HFFc6 (cell line): Measurements from ENCODE around the gene CYP2D6. TPM values are rescaled to one million over a fixed set of nuclear protein-coding genes. Genes with fewer than 3 reads are reported as not detected.
A peak's percentile ranks its signal among the peaks of the same experiment; 100 is the strongest.

Experiments
- DNase-seq: peaks from one replicate; pipeline ENCODE4 v3.0.0-alpha.2; 2018
- H3K27ac Mint-ChIP-seq: 2 replicates; pipeline ENCODE4 v1.8.0; 2020; ENCODE audit warnings: mild to moderate bottlenecking, mixed read lengths
- H3K27me3 Mint-ChIP-seq: 2 replicates; pipeline ENCODE4 v1.8.0; 2021; ENCODE audit warnings: mild to moderate bottlenecking, moderate library complexity, mixed read lengths; ENCODE audit not compliant: insufficient read depth
- H3K36me3 Mint-ChIP-seq: 2 replicates; pipeline ENCODE4 v1.8.0; 2021; ENCODE audit warnings: low read depth, mixed read lengths
- H3K4me1 Mint-ChIP-seq: 2 replicates; pipeline ENCODE4 v1.8.0; 2020; ENCODE audit warnings: low read depth, mixed read lengths
- H3K4me3 Mint-ChIP-seq: 2 replicates; pipeline ENCODE4 v1.8.0; 2020; ENCODE audit warnings: mild to moderate bottlenecking, moderate library complexity, mixed read lengths
- H3K9me3 Mint-ChIP-seq: 2 replicates; pipeline ENCODE4 v1.8.0; 2020; ENCODE audit warnings: mild to moderate bottlenecking, mixed read lengths
- CTCF ChIP-seq: fragments of 200-600 bp; sonication (generic); IDR thresholded peaks from 2 replicates; pipeline ENCODE4 v1.5.0; 2021; ENCODE audit warnings: antibody characterized with exemption, mild to moderate bottlenecking
- total RNA-seq, 6 experiments: library from RNA; stranded (reverse); fragmentation: NEBNext Ultra II Directional; extraction: Animal tissue kit (Norgen Biotek cat#: 25700); gene quantifications; 2 replicates in 1 of 6; 3 replicates in 5 of 6; pipeline ENCODE4 v1.2.3, GENCODE V29; 2021

The CYP2D6 gene
- total RNA-seq, 6 experiments from 2014 or later = 0.13 to 0.35 (median 0.17) TPM; not detected in 1

GRCh38 chr22:42170946-42171345 lies 40.3 kb upstream of the CYP2D6 start:
- Mint-ChIP-seq H3K27ac (no peak overlapping the region), H3K4me3 (no peak overlapping the region), H3K27me3 (peaks cover 2% of the 10 kb centered on the region), H3K4me1 (peaks cover 38% of the 10 kb centered on the region), H3K9me3 (no peaks in the 10 kb centered on the region), H3K36me3 (no peaks in the 10 kb centered on the region)
- no peak for DNase-seq
- TF ChIP-seq CTCF = no peak

GRCh38 chr22:42169055-42169469 lies 38.5 kb upstream of the CYP2D6 start:
- H3K36me3 Mint-ChIP-seq = no peaks in the 10 kb centered on the region
- no peak overlapping the region for H3K27ac Mint-ChIP-seq
- peaks cover 2% of the 10 kb centered on the region for H3K27me3 Mint-ChIP-seq
- no peak overlapping the region for H3K4me3 Mint-ChIP-seq
- peak; percentile 95 for TF ChIP-seq CTCF
- peaks cover 34% of the 10 kb centered on the region for H3K4me1 Mint-ChIP-seq
- DNase-seq = peak; percentile 58
- H3K9me3 Mint-ChIP-seq = no peaks in the 10 kb centered on the region

- H3K9me3 Mint-ChIP-seq = no peaks in the 10 kb centered on the region
Measured at GRCh38 chr22:42168476-42168875, 37.9 kb upstream of the CYP2D6 start.

GRCh38 chr22:42167066-42167465 lies 36.5 kb upstream of the CYP2D6 start:
- Mint-ChIP-seq H3K27ac (no peak overlapping the region), H3K4me3 (no peak overlapping the region), H3K36me3 (no peaks in the 10 kb centered on the region), H3K9me3 (no peaks in the 10 kb centered on the region), H3K27me3 (peaks cover 2% of the 10 kb centered on the region), H3K4me1 (peaks cover 14% of the 10 kb centered on the region)
- DNase-seq = no peak
- no peak for TF ChIP-seq CTCF

More at GRCh38 chr22:42168476-42168875, 37.9 kb upstream of the CYP2D6 start:
- Mint-ChIP-seq H3K36me3 (no peaks in the 10 kb centered on the region), H3K4me1 (peaks cover 28% of the 10 kb centered on the region), H3K27me3 (peaks cover 2% of the 10 kb centered on the region), H3K27ac (no peak overlapping the region), H3K4me3 (no peak overlapping the region)
- no peak for DNase-seq
- TF ChIP-seq CTCF = no peak

GRCh38 chr22:42164901-42165300 lies 34.3 kb upstream of the CYP2D6 start:
- H3K4me1 Mint-ChIP-seq = no peaks in the 10 kb centered on the region
- no peaks in the 10 kb centered on the region for H3K36me3 Mint-ChIP-seq
- H3K4me3 Mint-ChIP-seq = no peak overlapping the region
- H3K27ac Mint-ChIP-seq = no peak overlapping the region
- H3K27me3 Mint-ChIP-seq = peaks cover 2% of the 10 kb centered on the region
- TF ChIP-seq CTCF = no peak
- no peak for DNase-seq
- H3K9me3 Mint-ChIP-seq = no peaks in the 10 kb centered on the region

GRCh38 chr22:42163515-42163914 lies 32.9 kb upstream of the CYP2D6 start:
- TF ChIP-seq CTCF = no peak
- DNase-seq = no peak
- H3K4me3 Mint-ChIP-seq = no peak overlapping the region
- H3K4me1 Mint-ChIP-seq = no peaks in the 10 kb centered on the region
- H3K27ac Mint-ChIP-seq = no peak overlapping the region
- no peaks in the 10 kb centered on the region for H3K36me3 Mint-ChIP-seq
- H3K9me3 Mint-ChIP-seq = no peaks in the 10 kb centered on the region
- H3K27me3 Mint-ChIP-seq = peaks cover 2% of the 10 kb centered on the region
